ENCODE measurements around the gene SIKE1.
"Not testable (repeated sequence)": the region's sequence is repeated elsewhere in the genome, so short reads cannot be mapped to it uniquely, and the experiment has no call there.

GRCh38 chr1:114830075-114830474 is 49.6 kb upstream of the SIKE1 start:
- not testable (repeated sequence) for TF ChIP-seq CTCF, POLR2A (IDR thresholded peaks at IDR 0.05)

Measured in body of pancreas (tissue), 4 donors.